Stimulated activated CD8-positive, alpha-beta memory T cell treated with anti-CD3 and anti-CD28 coated beads, Interleukin-12 subunit alpha, Interleukin-12 subunit beta, amount 100 ng/mL, for 4 hours (primary cell): ENCODE data around the gene PCGF3.
"Not testable (repeated sequence)": the region's sequence is repeated elsewhere in the genome, so short reads cannot be mapped to it uniquely, and the experiment has no call there.

Experiments used
- DNase-seq: peaks from one replicate; pipeline ENCODE4 v3.0.0-alpha.2; 2020; ENCODE audit warnings: low read depth

The PCGF3 gene

DNA sequence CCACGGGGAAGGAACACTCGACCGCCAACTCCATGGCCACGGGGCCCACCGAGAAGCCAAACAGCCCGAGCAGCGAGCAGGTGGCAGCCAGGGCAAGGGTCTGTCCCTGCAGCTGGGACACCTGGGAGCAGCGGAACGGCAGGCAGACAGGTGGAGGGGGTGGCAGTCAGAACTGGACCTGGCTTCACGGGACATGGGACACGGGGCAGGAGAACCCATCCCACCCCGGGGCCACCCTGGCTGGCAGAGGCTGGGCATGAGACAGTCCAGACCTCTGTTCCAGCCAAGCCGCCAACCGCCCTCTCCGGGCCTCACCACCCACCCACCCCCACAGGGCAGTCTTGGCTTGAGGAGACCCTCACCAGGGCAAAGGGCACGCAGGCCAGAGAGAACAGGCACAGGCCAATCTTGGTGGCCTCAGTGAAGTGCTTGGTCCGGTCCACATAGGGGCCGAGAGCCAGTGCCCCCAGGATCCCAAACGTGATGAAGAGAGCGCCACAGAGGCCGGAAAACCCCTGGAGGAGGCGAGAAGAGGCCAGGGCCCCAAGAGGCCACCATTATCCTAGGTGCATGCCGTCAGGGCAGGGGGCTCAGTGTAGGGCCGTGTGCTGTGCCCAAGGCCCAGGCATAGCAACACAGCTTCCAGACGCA lies 22.3 kb upstream of the PCGF3 start:
- DNase-seq = no peak

DNA sequence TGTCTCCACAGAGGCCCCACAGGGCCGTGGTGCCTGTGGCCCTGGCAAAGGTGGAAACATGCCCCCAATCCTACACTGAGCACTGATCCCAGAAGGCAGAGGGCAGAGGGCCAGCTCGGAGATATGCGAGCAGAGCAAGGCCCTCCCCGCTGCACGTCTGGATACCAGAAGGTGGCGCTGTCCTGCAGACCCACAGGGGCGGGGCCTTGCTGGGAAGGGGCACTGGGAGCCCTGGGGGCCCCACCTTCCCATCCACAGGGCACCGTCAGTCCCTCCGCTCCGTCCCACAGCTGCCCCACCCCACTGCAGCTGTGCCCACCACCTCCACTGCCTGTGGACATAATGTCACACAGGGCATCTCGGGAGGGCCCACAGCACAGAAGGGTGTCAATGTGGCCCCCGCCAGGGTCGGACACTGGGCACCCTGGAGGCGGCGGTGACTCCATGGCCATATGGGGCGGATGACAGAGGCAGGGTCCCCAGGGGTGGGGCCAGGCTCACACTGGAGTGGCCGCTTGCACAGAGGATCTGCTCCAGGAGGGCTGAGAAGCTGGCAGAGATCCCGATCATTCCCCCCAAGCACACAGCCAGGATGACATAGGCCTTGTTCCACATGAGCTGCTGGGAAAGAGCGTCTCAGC lies 21.5 kb upstream of the PCGF3 start:
- no peak for DNase-seq

DNA sequence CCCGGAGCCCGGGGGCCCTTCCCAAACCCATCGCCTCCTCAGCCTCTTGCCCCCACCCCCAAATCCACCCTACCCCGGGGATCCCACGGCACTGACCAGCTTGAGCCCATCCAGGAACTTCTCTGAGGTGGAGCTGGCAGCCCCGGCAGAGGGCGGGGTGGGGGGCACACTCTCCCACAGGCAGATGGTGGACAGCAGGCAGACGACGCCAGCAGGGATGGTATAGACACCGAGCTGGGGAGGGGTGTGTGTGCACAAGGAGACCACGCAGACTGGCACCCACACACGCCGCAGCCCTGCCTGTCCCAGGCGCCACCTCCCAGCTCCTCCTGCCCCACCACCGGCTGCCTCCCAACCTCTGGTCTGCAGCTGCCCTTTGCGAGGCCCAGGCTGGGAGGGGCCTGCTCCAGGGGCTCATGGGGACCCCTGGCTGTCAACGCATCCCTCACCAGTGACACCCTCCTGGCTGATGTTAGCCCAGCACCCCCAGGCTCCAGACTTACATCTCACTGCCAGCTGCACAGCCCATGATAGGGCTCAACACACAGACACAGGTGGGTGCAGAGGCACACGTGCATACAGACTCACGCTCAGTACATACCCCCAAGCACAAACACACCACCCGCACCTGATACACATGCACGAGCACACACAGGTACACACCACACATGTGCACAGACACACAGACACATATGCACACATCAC lies 20.9 kb upstream of the PCGF3 start:
- DNase-seq = no peak

GRCh38 chr4:685679-686412 lies 19.8 kb upstream of the PCGF3 start:
- DNase-seq = no peak

- DNase-seq = no peak
Observed at GRCh38 chr4:686413-687040, 19.1 kb upstream of the PCGF3 start.

GRCh38 chr4:687048-687970 lies 18.3 kb upstream of the PCGF3 start:
- no peak for DNase-seq

- DNase-seq = no peak
Observed at GRCh38 chr4:687971-688853, 17.4 kb upstream of the PCGF3 start.

GRCh38 chr4:688854-689681 lies 16.6 kb upstream of the PCGF3 start, which contains the start of gene SLC49A3:
TSS of gene SLC49A3 (minus strand) at chr4:689151. CDS start at chr4:689127, 24 bp downstream.
- no peak for DNase-seq

DNA sequence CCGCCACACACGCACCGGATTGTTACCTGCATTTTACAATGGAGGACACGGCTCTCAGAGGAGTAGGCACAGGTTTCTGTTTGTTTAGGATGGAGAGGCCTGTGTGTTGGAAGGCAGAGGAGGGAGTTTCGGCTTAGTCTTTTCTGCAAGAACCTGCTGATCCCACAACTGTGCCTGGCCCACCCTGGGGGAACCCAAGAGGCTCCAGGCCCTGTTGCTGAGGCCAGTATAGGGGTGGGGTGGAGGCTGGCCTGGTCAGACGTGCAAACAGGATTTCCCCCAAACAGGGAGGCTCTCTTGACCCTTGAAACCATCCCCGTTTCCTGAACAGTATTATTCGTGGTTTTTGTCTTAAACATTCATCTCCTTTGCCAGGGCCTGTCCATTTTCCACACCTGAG lies 15.9 kb upstream of the PCGF3 start:
- no peak for DNase-seq

- no peak for DNase-seq
Observed at GRCh38 chr4:692771-693554, 12.7 kb upstream of the PCGF3 start.

- not testable (repeated sequence) for DNase-seq
Observed at GRCh38 chr4:694341-694940, 11.2 kb upstream of the PCGF3 start.

DNA sequence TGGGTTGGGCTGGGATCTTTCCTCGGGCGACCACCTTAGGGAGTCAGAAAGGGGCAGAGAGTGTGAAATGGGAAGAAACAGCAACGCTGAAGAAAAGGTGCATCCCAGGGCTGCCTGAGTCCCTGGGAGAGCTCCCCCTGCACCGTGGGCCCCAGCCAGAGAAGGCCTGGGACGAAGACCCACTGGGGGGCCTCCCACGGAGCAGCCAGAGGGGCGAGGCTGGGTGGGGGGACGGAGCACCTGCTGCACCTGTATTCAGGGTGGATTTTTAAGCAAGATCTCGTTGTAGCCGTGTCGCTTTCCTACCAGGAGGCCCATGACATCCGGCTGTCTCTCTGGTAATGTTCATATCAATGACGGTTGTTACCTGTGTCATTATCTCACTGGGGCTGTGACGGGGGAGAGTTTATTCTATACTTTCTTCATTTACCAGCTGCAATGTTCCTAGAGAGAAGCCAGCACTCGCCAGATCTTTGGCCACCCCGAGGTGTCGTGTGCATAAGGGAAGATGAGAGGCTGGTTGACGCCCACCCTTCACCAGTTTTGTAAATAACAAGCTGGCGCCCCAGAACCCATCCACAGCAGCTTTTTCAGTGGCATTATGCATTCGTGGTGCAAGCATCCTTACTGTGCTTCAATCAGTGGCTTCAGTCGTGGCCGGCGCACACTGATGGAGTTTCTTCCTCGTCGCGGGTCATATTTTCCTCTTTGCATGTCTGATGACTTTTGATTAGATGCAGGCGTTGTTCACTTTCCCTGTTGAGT lies 5.6 kb upstream of the PCGF3 start:
- no peak for DNase-seq

DNA sequence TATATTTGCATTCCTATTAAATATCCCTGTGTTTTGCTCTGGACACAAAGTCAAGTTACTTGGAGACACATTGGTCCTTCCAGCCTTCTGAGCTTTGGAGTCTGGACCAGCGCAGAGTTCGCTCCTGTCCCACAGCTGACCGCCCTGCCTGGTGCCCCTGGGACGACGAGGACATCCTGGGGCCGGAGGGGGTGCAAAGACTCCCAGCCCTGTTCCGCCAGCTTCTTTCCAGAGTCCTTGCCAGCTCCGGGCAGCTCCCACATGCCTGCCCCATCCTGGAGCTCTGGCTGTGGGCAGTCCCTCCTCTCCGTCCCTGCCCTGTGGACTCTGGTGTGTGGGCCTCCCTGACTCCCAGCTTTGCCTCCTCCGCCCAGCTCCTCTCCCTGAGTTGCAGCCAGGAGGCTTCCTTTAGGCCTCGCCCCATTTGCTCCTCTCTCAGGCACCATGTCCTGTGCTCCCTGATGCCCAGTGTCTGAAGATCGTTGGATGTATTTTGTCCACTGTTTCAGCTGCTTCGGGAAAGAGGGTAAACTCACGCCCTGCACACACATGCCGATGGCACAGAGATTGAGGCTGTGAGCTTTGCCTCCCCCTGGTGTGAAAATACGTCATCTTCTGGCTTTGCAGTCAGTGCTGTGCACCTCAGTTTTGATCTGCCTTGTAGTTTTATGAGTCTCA lies 4.9 kb upstream of the PCGF3 start:
- DNase-seq = no peak

GRCh38 chr4:702618-703048 lies 3.0 kb upstream of the PCGF3 start:
- no peak for DNase-seq

DNA sequence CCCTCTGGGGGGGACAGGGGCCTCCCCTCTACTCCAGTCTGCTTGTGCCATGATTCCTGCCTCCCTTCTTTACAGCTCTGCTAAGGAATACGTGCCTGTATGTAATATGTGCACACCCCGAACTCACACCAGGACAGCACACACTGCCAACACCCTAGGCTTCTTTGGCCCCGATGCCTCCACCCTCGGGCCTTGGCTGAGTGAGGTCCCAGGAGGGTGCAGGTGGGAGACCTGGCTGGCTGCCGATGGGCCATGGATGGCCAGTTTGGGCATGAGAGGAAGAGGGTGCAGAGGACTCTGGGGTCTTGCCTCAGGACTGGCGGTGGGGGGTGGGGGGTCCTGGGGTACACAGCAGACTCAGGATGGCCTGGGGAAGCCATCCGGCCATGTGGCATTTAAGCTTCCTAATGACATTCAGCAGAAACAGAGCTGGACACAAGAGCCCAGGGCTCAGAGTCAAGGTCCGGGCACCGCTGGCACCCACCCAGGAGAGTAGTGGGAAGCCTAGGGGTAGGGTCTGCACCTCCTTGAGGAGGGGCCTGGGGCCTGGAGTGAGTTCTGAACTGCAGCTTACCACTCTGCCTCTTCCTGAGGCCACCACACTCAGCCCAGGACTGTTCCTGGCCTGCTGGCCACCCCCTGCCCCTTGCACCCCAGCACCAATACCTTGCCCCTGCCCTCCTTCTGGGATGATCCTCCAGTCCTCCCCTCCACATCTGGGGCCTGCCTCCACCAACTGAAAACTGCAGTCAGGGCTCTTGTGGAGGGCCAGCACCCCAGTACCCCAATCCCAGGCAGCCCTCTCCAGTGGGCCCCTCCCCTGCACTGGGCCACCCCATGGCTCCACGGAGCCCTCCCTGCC lies 2.1 kb upstream of the PCGF3 start:
- no peak for DNase-seq
